SK-N-SH (cell line): Measurements from ENCODE around the gene SLC25A2.

Experiments
- CTCF ChIP-seq: fragments of 200-600 bp; sonication (generic); IDR thresholded peaks from 2 replicates; pipeline ENCODE4 v1.6.1; 2017; ENCODE audit warnings: antibody characterized with exemption, mild to moderate bottlenecking, moderate library complexity
- MAX ChIP-seq: IDR thresholded peaks from 2 replicates; pipeline ENCODE4 v1.4.0; 2012; ENCODE audit warnings: low read depth
- NRF1 ChIP-seq: IDR thresholded peaks from 2 replicates; pipeline ENCODE4 v1.6.1; 2012; ENCODE audit warnings: low read depth, mild to moderate bottlenecking, low read length
- POLR2AphosphoS5 ChIP-seq: IDR thresholded peaks from 2 replicates; pipeline ENCODE4 v1.6.1; 2012; ENCODE audit warnings: low read depth, low read length
- REST ChIP-seq: IDR thresholded peaks from 2 replicates; pipeline ENCODE4 v1.6.1; 2012; ENCODE audit warnings: mild to moderate bottlenecking, low read depth, low read length, moderate library complexity
- TAF1 ChIP-seq: IDR thresholded peaks from 2 replicates; pipeline ENCODE4 v1.6.1; 2012; ENCODE audit warnings: low read depth, mild to moderate bottlenecking, low read length, moderate library complexity, borderline replicate concordance

- TF ChIP-seq POLR2AphosphoS5: no peak
- TF ChIP-seq REST: no peak
- TF ChIP-seq TAF1: no peak
- TF ChIP-seq MAX: no peak
- TF ChIP-seq NRF1: no peak
- TF ChIP-seq CTCF: no peak
These were observed 47.7 kb upstream of the SLC25A2 start for GRCh38 chr5:141351591-141351990.
